Measurements from ENCODE around the gene PTPRK.

PTPRK gene

DNA sequence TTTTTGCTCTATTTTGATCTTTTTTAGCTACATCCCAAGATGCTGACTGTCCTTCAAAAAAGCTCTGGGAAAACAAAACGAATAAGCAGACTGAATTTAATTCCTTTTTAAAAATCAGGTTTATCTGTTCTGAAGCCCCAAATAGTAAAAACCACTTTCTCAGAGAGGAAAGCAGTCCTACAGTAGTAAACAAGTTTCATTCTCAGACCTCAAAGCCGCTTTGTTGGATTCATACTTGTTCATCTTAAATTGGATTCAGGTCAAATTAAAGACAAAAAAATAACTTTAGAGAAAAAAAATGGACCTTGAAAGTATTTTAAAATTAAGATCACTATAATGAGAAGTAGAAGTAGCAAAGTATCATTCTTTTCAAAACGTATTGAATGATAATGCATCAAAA, 523.5 kb downstream of the PTPRK start:
- TF ChIP-seq TCF12 (IDR thresholded peaks at IDR 0.05; ENCODE audit: low read depth) (no peak), RAD21 (IDR thresholded peaks at IDR 0.05; ENCODE audit: low read depth) (no peak), TAF1 (IDR thresholded peaks at IDR 0.05; ENCODE audit: low read depth) (no peak)

GRCh38 chr6:127992144-127992543, 528.3 kb downstream of the PTPRK start:
- TF ChIP-seq, protein P1, sequence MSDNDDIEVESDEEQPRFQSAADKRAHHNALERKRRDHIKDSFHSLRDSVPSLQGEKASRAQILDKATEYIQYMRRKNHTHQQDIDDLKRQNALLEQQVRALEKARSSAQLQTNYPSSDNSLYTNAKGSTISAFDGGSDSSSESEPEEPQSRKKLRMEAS (IDR thresholded peaks at IDR 0.05) = no peak
- no peak for TF ChIP-seq ZBTB7A (IDR thresholded peaks at IDR 0.05; ENCODE audit: low read depth)
- TF ChIP-seq EGR1 (IDR thresholded peaks at IDR 0.05) = no peak
- TF ChIP-seq RAD21 (IDR thresholded peaks at IDR 0.05; ENCODE audit: low read depth) = no peak
- no peak for TF ChIP-seq FOXM1 (IDR thresholded peaks at IDR 0.05; ENCODE audit: borderline replicate concordance, low read depth)
- TF ChIP-seq TCF12 (IDR thresholded peaks at IDR 0.05; ENCODE audit: low read depth) = no peak
- no peak for TF ChIP-seq TEAD4 (IDR thresholded peaks at IDR 0.05)

DNA sequence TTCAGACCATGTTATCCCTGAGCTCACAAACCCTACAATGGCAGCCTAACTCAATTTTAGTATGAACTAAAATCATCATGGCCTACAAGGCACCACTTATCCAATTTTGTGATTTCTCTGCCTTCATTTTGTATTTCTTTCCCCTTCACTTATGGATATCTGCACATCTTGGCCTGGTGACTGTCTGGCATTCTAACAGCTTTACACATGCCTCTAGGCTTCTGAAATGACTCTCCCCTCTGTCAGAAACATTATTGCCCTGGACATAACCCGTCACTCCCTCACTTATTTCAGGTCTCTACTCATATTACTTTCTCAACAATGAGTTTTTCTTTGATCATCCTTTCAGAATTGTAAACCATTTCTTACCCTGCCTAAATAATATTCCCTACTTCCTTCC, 530.3 kb downstream of the PTPRK start:
- TF ChIP-seq FOXM1 (IDR thresholded peaks at IDR 0.05; ENCODE audit: borderline replicate concordance, low read depth) (no peak), EP300 (IDR thresholded peaks at IDR 0.05; ENCODE audit: borderline replicate concordance) (no peak), NFIC (IDR thresholded peaks at IDR 0.05) (no peak), CREB1 (IDR thresholded peaks at IDR 0.05; ENCODE audit: low read depth) (no peak)

DNA sequence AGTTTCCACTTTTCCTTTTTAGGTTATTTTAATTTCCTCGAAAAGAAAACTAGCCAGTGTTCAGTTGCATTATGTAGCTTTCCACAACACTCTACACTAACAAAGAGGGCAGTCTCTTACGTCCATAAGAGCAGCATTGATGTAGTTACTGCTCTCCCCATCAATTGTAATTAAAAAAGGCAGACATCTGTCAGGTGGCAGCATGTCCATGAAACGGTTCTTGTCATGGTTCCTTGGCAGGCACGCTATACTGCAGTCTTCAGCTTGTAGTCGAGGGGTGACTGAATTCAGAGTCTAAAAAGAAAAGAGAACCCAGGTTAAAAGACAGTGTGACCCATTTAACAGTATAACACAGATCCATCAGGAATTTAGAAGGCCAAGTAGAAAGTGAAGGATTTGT, 539.4 kb downstream of the PTPRK start:
- TF ChIP-seq CEBPB (IDR thresholded peaks at IDR 0.05) (no peak), TAF1 (IDR thresholded peaks at IDR 0.05; ENCODE audit: low read depth) (no peak)

DNA sequence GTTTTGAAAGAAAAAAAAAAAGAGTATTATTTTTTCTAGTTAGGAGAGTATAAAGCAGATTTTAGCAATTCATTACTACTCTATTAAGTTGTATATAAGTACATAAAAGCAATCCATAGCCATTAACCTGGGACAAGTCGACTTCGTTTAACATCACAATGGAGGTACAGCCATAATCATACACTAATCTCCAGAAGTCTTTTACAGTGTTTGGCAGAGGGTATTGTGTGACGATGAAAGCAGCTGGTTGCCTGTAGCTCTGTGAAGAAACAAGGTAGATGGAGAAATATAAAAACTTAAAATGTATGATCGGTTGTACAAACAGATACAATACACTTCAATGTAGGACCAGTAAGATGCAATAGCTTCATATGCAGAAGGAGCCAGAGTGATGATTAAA, 543.6 kb downstream of the PTPRK start:
- TF ChIP-seq NFIC (IDR thresholded peaks at IDR 0.05) = no peak
- no peak for TF ChIP-seq USF1 (IDR thresholded peaks at IDR 0.05)
- TF ChIP-seq RAD21 (IDR thresholded peaks at IDR 0.05; ENCODE audit: low read depth) = no peak
- no peak for TF ChIP-seq TEAD4 (IDR thresholded peaks at IDR 0.05)
- no peak for TF ChIP-seq TAF1 (IDR thresholded peaks at IDR 0.05; ENCODE audit: low read depth)
- TF ChIP-seq CEBPB (IDR thresholded peaks at IDR 0.05) = no peak
- no peak for TF ChIP-seq ZBTB7A (IDR thresholded peaks at IDR 0.05; ENCODE audit: low read depth)
- TF ChIP-seq EGR1 (IDR thresholded peaks at IDR 0.05) = no peak
- no peak for TF ChIP-seq REST (IDR thresholded peaks at IDR 0.05; ENCODE audit: low read depth)
- TF ChIP-seq EP300 (IDR thresholded peaks at IDR 0.05; ENCODE audit: borderline replicate concordance) = no peak
- no peak for TF ChIP-seq FOXM1 (IDR thresholded peaks at IDR 0.05; ENCODE audit: borderline replicate concordance, low read depth)
- no peak for TF ChIP-seq TCF12 (IDR thresholded peaks at IDR 0.05; ENCODE audit: low read depth)
- no peak for TF ChIP-seq CREB1 (IDR thresholded peaks at IDR 0.05; ENCODE audit: low read depth)
- TF ChIP-seq, protein P1 (IDR thresholded peaks at IDR 0.05) = no peak
- no peak for TF ChIP-seq YY1 (IDR thresholded peaks at IDR 0.05; ENCODE audit: low read depth)

- TF ChIP-seq ZBTB7A (IDR thresholded peaks at IDR 0.05; ENCODE audit: low read depth) (no peak), YY1 (IDR thresholded peaks at IDR 0.05; ENCODE audit: low read depth) (no peak), EGR1 (IDR thresholded peaks at IDR 0.05) (no peak), RAD21 (IDR thresholded peaks at IDR 0.05; ENCODE audit: low read depth) (no peak), REST (IDR thresholded peaks at IDR 0.05; ENCODE audit: low read depth) (no peak), CEBPB (IDR thresholded peaks at IDR 0.05) (no peak), NFIC (IDR thresholded peaks at IDR 0.05) (no peak), TCF12 (IDR thresholded peaks at IDR 0.05; ENCODE audit: low read depth) (no peak), CREB1 (IDR thresholded peaks at IDR 0.05; ENCODE audit: low read depth) (no peak), FOXM1 (IDR thresholded peaks at IDR 0.05; ENCODE audit: borderline replicate concordance, low read depth) (no peak), TEAD4 (IDR thresholded peaks at IDR 0.05) (no peak), EP300 (IDR thresholded peaks at IDR 0.05; ENCODE audit: borderline replicate concordance) (no peak)
- TF ChIP-seq, protein P1 (IDR thresholded peaks at IDR 0.05) = no peak
Measured at GRCh38 chr6:127976111-127976510, 544.3 kb downstream of the PTPRK start.

DNA sequence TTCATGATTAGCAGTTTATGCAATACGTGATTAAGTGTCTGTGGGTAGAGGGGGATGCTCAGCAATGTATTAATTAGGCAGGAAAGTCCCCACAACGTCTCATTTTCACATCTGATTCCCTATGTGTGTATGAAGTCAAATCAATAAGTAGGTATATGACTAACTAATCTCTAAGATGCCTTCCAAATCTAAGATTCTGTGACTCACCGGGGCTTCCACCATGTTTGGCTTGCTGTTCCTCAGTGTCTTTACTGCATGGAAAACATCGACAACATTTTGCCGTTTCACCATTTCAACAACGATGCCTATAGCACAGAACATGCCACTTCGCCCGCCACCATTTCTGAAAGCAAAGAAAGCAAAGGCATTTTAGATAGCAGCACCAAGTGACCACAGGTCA, 547.6 kb downstream of the PTPRK start:
- TF ChIP-seq ZBTB7A (IDR thresholded peaks at IDR 0.05; ENCODE audit: low read depth) (no peak), REST (IDR thresholded peaks at IDR 0.05; ENCODE audit: low read depth) (no peak), CEBPB (IDR thresholded peaks at IDR 0.05) (no peak), USF1 (IDR thresholded peaks at IDR 0.05) (no peak), NFIC (IDR thresholded peaks at IDR 0.05) (no peak), TEAD4 (IDR thresholded peaks at IDR 0.05) (no peak), TCF12 (IDR thresholded peaks at IDR 0.05; ENCODE audit: low read depth) (no peak), CREB1 (IDR thresholded peaks at IDR 0.05; ENCODE audit: low read depth) (no peak), FOXM1 (IDR thresholded peaks at IDR 0.05; ENCODE audit: borderline replicate concordance, low read depth) (no peak), RAD21 (IDR thresholded peaks at IDR 0.05; ENCODE audit: low read depth) (no peak), TAF1 (IDR thresholded peaks at IDR 0.05; ENCODE audit: low read depth) (no peak), EP300 (IDR thresholded peaks at IDR 0.05; ENCODE audit: borderline replicate concordance) (no peak), EGR1 (IDR thresholded peaks at IDR 0.05) (no peak), YY1 (IDR thresholded peaks at IDR 0.05; ENCODE audit: low read depth) (no peak)
- TF ChIP-seq, protein P1 (IDR thresholded peaks at IDR 0.05) = no peak

Measured in Ishikawa (cell line).